ENCODE results near the gene ZPR1. TPM values are rescaled to one million over a fixed set of nuclear protein-coding genes. Genes with fewer than 3 reads are reported as not detected.
A peak's percentile ranks its signal among the peaks of the same experiment; 100 is the strongest.
"Not testable (repeated sequence)": the region's sequence is repeated elsewhere in the genome, so short reads cannot be mapped to it uniquely, and the experiment has no call there.

The ZPR1 gene
- 10 to 100 TPM; 18.1 to 45.9 (median 39.2) TPM for total RNA-seq

- H3K9me3 ChIP-seq: no peaks in the 10 kb centered on the region
- ATAC-seq: peak; percentile 87
- TF ChIP-seq CTCF (IDR thresholded peaks at IDR 0.05): peak in 3 of 4 experiments; percentile 10 to 41 (median 41)
- TF ChIP-seq POLR2A (IDR thresholded peaks at IDR 0.05): peak; percentile 59 to 73
- no peak for TF ChIP-seq EP300 (IDR thresholded peaks at IDR 0.05)
- peak; percentile 61 for TF ChIP-seq POLR2AphosphoS5 (IDR thresholded peaks at IDR 0.05)
- H3K4me1 ChIP-seq: peaks cover 0 to 36% (median 17%) of the 10 kb centered on the region in 3 donors
- H3K27ac ChIP-seq: peak within 1 kb of the TSS; percentile 78 to 91 (median 90)
- peaks cover 3 to 36% of the 10 kb centered on the region in 2 donors for H3K36me3 ChIP-seq
- H3K27me3 ChIP-seq: no peaks in the 10 kb centered on the region
- H3K4me3 ChIP-seq: peak within 1 kb of the TSS; percentile 70 to 99
- 0 to 4% methylated on average over 7 to 11 of the region's 56 CpGs for WGBS, 2 donors (ENCODE audit: low coverage in 1 of 2)
Measured at GRCh38 chr11:116787786-116788486, at the start of gene ZPR1. TSS of gene ZPR1 (minus strand) at chr11:116788023. CDS start at chr11:116787990, 33 bp downstream.

GRCh38 chr11:116836632-116836991, 48.8 kb upstream of the ZPR1 start:
- no peaks in the 10 kb centered on the region for H3K36me3 ChIP-seq
- WGBS, 2 donors (ENCODE audit: low coverage in 1 of 2): 80% methylated on average over 3 of the region's 7 CpGs; no CpG with 5 or more reads in 1 of the 2 donors
- no peaks in the 10 kb centered on the region for H3K27me3 ChIP-seq
- H3K4me1 ChIP-seq: peaks cover 0 to 38% (median 8%) of the 10 kb centered on the region in 3 donors
- TF ChIP-seq POLR2AphosphoS5 (IDR thresholded peaks at IDR 0.05): no peak
- no peak for TF ChIP-seq CTCF (IDR thresholded peaks at IDR 0.05)
- no peak for ATAC-seq
- H3K9me3 ChIP-seq: no peaks in the 10 kb centered on the region
- no peak overlapping the region for H3K4me3 ChIP-seq
- H3K27ac ChIP-seq: peak overlapping the region in 2 of 4 donors; percentile 85 to 88

- Histone ChIP-seq H3K9me3 (no peaks in the 10 kb centered on the region), H3K4me3 (peak overlapping the region; percentile 5 to 45), H3K4me1 (peaks cover 0 to 38% (median 8%) of the 10 kb centered on the region in 3 donors), H3K27ac (peak overlapping the region; percentile 49 to 89 (median 86)), H3K27me3 (no peaks in the 10 kb centered on the region), H3K36me3 (no peaks in the 10 kb centered on the region)
- WGBS, 2 donors (ENCODE audit: low coverage in 1 of 2): 67% methylated on average over 3 of the region's 57 CpGs; no CpG with 5 or more reads in 1 of the 2 donors
- TF ChIP-seq EP300 (IDR thresholded peaks at IDR 0.05): no peak
- TF ChIP-seq POLR2A (IDR thresholded peaks at IDR 0.05): peak in 1 of 2 donors; percentile 18
- peak; percentile 65 for TF ChIP-seq POLR2AphosphoS5 (IDR thresholded peaks at IDR 0.05)
- peak in 3 of 4 experiments; percentile 65 to 82 (median 69) for TF ChIP-seq CTCF (IDR thresholded peaks at IDR 0.05)
- peak; percentile 90 for ATAC-seq
Measured at GRCh38 chr11:116835791-116836631, 48.2 kb upstream of the ZPR1 start.

GRCh38 chr11:116835042-116835772, 47.4 kb upstream of the ZPR1 start:
- H3K4me1 ChIP-seq: peaks cover 0 to 38% (median 8%) of the 10 kb centered on the region in 3 donors
- no peaks in the 10 kb centered on the region for H3K9me3 ChIP-seq
- H3K27me3 ChIP-seq: no peaks in the 10 kb centered on the region
- H3K4me3 ChIP-seq: peak overlapping the region; percentile 5 to 45
- WGBS, 2 donors (ENCODE audit: low coverage in 1 of 2): 48 to 50% methylated on average over 2 to 12 of the region's 28 CpGs
- H3K36me3 ChIP-seq: no peaks in the 10 kb centered on the region
- H3K27ac ChIP-seq: peak overlapping the region; percentile 49 to 89 (median 86)
- TF ChIP-seq POLR2AphosphoS5 (IDR thresholded peaks at IDR 0.05) (no peak), CTCF (IDR thresholded peaks at IDR 0.05) (no peak), EP300 (IDR thresholded peaks at IDR 0.05) (no peak), POLR2A (IDR thresholded peaks at IDR 0.05) (no peak)
- ATAC-seq: peak; percentile 73

- ATAC-seq, H3K36me3 ChIP-seq, H3K9me3 ChIP-seq, H3K27me3 ChIP-seq, H3K4me3 ChIP-seq: not testable (repeated sequence)
- Histone ChIP-seq H3K27ac (peak overlapping the region in 3 of 4 donors; percentile 85 to 89 (median 88)), H3K4me1 (peaks cover 0 to 36% (median 8%) of the 10 kb centered on the region in 3 donors)
- WGBS, 2 donors (ENCODE audit: low coverage in 1 of 2): 76% methylated on average over 5 of the region's 13 CpGs; no CpG with 5 or more reads in 1 of the 2 donors
Measured at GRCh38 chr11:116834535-116835041, 46.8 kb upstream of the ZPR1 start.
